ENCODE results near the gene ZER1. TPM values are rescaled to one million over a fixed set of nuclear protein-coding genes. Genes with fewer than 3 reads are reported as not detected.
A peak's percentile ranks its signal among the peaks of the same experiment; 100 is the strongest.

ZER1 gene
- total and polyA plus RNA-seq, 2 of the 8 experiments (the other 6 are each of a cell fraction or from before 2014, with no cell fraction given): 20.5 to 26.6 TPM

DNA sequence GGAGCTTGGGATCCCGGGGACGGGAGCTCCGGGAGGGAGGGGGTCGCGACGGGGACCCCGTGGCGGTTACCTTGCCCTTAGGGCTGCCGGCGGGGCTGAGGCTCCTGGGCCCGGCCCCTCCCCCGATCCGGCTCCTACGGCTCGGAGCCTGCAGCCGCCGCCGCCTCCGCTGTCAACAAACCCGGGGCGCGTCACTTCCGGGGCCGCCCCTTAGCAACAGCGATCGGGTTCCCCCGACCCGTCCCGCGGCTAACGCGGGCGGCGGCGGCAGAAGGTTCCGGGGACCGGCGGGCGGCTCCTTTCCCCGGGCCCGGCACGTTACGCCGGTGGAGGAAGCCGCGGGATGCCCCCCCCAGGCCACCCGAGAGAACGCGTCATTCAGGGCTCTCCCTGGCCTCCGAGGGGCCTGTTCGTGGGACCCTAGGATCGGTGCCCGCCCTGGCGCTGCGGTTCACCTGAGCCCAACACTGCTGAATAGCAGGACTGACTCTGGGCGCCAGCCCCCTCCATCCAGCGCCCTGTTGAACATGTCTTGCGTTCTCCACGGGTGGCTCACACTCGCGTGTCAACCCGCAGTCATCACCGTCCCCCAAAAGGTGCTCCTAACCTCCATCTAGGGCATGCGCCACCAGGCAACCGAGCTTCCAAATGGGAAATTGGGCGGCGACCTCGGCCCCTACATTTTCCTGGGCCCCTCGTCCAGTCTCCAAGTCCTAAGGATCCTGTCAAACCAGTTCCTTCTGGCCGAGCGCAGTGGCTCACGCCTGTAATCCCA lies at the start of gene ZER1 (continued):
- TF ChIP-seq CTBP2 (IDR thresholded peaks at IDR 0.05; ENCODE audit: borderline replicate concordance, insufficient read depth, insufficient read length, low read length) (no peak), JUND (IDR thresholded peaks at IDR 0.05; ENCODE audit: low read length) (peak; percentile 48; the same call in 1 of the 2 replicates), SAP30 (IDR thresholded peaks at IDR 0.05; ENCODE audit: insufficient read depth, insufficient replicate concordance, low read length) (no peak), FOSL1 (IDR thresholded peaks at IDR 0.05; ENCODE audit: insufficient read depth, low read depth, low read length) (no peak), RAD21 (IDR thresholded peaks at IDR 0.05 in 1 of 2, conservative IDR thresholded peaks at IDR 0.05 in 1 of 2; ENCODE audit: low read depth in 2 of 2, low read length in 2 of 2) (peak in 1 of 2 experiments; percentile 7; a peak in 1 of 4 replicates), TAF7 (optimal IDR thresholded peaks at IDR 0.05; ENCODE audit: borderline replicate concordance, low read depth, low read length) (no peak), MAFK (IDR thresholded peaks at IDR 0.05; ENCODE audit: low read depth, low read length) (no peak), SIN3A (conservative IDR thresholded peaks at IDR 0.05 in 1 of 2, IDR thresholded peaks at IDR 0.05 in 1 of 2; ENCODE audit: low read depth in 1 of 2, low read length in 2 of 2) (peak; percentile 68 to 71; a peak in 2 of 4 replicates), POLR2AphosphoS5 (IDR thresholded peaks at IDR 0.05; ENCODE audit: low read depth, low read length) (no peak)
- TF ChIP-seq, protein P1, sequence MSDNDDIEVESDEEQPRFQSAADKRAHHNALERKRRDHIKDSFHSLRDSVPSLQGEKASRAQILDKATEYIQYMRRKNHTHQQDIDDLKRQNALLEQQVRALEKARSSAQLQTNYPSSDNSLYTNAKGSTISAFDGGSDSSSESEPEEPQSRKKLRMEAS (IDR thresholded peaks at IDR 0.05): peak; percentile 48; the same call in 1 of the 2 replicates
- TF ChIP-seq, protein P2, sequence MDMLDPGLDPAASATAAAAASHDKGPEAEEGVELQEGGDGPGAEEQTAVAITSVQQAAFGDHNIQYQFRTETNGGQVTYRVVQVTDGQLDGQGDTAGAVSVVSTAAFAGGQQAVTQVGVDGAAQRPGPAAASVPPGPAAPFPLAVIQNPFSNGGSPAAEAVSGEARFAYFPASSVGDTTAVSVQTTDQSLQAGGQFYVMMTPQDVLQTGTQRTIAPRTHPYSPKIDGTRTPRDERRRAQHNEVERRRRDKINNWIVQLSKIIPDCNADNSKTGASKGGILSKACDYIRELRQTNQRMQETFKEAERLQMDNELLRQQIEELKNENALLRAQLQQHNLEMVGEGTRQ (IDR thresholded peaks at IDR 0.05; ENCODE audit: low read length): no peak
